Measurements from ENCODE around the gene IL21R.
"Not testable (repeated sequence)": the region's sequence is repeated elsewhere in the genome, so short reads cannot be mapped to it uniquely, and the experiment has no call there.

The IL21R gene

GRCh38 chr16:27431773-27432532 lies 30.0 kb downstream of the IL21R start:
- DNase-seq (ENCODE audit: insufficient read length, low spot score) (peak; percentile 52), FAIRE-seq (no peak)
- no peak for TF ChIP-seq POLR2A (IDR thresholded peaks at IDR 0.05; ENCODE audit: low read depth, low read length)

DNA sequence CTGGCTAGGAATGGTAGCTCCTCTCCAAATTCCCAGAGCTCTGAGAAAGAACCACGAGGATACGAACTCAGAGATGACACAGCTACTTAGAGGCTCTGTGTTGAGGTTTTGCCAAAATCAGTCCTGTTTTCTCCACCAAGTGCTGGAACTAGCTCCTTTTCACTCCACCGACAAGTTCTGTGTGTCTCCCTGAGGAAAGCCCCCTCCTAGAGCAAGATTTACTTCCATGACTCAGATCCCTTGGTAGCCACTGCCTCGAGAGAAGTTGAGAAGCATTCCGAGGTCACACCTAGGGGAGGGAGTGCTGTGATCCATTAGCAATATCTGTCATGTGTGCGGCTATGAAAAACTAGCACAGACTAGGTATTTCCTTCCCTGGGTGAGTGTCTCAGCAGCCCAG lies 30.6 kb downstream of the IL21R start:
- FAIRE-seq (no peak), DNase-seq (ENCODE audit: insufficient read length, low spot score) (peak; percentile 47)
- TF ChIP-seq POLR2A (IDR thresholded peaks at IDR 0.05; ENCODE audit: low read depth, low read length) = no peak

GRCh38 chr16:27433191-27433590 lies 31.2 kb downstream of the IL21R start:
- DNase-seq (ENCODE audit: insufficient read length, low spot score); FAIRE-seq: not testable (repeated sequence)

DNA sequence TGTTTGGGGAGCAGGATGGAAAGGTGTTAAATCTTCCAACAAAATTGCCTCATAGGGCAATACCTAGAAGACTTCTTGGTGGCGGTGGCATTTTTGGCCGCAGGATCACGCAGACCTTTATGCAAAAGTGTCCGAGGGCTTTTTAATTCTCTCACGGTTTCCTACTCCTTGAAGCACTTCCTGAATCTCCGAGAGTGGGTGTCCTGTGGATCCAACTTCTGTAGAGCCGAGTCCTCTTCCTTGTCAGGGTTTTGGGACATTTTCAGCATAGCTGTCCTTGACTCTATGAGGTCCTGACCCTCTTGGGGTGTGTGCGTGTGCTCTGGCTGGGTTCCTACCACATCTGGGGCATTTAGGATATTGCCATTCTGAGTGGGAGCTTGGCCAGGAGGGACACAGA lies 31.7 kb downstream of the IL21R start:
- DNase-seq (ENCODE audit: insufficient read length, low spot score) (no peak), FAIRE-seq (no peak)
- TF ChIP-seq POLR2A (IDR thresholded peaks at IDR 0.05; ENCODE audit: low read depth, low read length) = no peak

GRCh38 chr16:27434141-27435051 lies 32.4 kb downstream of the IL21R start:
- TF ChIP-seq POLR2A (IDR thresholded peaks at IDR 0.05; ENCODE audit: low read depth, low read length) = no peak
- no peak for DNase-seq (ENCODE audit: insufficient read length, low spot score)
- no peak for FAIRE-seq

DNA sequence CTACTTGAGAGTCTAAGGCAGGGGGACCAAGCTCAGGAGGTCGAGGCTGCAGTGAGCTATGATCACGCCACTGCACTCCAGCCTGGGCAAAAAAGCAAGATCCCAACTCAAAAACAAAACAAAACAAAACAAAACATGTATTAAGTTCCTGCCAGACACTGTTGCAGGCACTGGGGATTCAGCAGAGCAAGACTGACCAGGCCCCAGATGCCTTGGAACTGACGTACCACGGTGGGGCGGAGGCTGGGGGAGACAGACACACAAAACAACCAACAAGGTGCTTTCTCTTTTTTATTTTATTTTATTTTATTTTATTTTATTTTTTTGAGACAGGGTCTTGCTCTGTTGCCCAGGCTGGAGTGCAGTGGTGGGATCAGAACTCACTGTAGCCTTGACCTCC lies 33.2 kb downstream of the IL21R start:
- not testable (repeated sequence) for DNase-seq (ENCODE audit: insufficient read length, low spot score); FAIRE-seq

DNA sequence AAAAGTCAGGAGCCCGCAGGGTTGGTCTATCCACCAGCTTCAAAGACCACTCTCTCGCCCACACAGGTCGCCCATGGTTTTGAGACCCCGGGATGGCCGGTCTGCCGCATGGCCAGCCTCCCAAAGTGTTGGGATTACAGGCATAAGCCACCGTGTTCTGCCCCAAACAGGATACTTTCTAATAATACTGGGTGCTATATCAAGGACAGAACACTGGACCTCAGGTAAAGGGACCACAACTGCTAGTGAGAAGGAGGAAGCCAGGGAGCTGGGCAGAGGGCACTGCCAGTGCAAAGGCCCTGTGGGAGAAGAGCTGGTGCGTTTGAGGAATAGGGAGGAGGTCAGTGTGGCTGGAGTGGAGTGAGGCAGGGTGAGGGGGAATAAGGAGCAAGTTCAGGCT lies 34.1 kb downstream of the IL21R start:
- FAIRE-seq (no peak), DNase-seq (ENCODE audit: insufficient read length, low spot score) (no peak)
- no peak for TF ChIP-seq POLR2A (IDR thresholded peaks at IDR 0.05; ENCODE audit: low read depth, low read length)

GRCh38 chr16:27436921-27437650 lies 35.1 kb downstream of the IL21R start:
- TF ChIP-seq POLR2A (IDR thresholded peaks at IDR 0.05; ENCODE audit: low read depth, low read length) = no peak
- no peak for FAIRE-seq
- no peak for DNase-seq (ENCODE audit: insufficient read length, low spot score)

- DNase-seq (ENCODE audit: insufficient read length, low spot score) (no peak), FAIRE-seq (no peak)
- TF ChIP-seq POLR2A (IDR thresholded peaks at IDR 0.05; ENCODE audit: low read depth, low read length) = no peak
These were observed 36.0 kb downstream of the IL21R start for GRCh38 chr16:27437946-27438345.

DNA sequence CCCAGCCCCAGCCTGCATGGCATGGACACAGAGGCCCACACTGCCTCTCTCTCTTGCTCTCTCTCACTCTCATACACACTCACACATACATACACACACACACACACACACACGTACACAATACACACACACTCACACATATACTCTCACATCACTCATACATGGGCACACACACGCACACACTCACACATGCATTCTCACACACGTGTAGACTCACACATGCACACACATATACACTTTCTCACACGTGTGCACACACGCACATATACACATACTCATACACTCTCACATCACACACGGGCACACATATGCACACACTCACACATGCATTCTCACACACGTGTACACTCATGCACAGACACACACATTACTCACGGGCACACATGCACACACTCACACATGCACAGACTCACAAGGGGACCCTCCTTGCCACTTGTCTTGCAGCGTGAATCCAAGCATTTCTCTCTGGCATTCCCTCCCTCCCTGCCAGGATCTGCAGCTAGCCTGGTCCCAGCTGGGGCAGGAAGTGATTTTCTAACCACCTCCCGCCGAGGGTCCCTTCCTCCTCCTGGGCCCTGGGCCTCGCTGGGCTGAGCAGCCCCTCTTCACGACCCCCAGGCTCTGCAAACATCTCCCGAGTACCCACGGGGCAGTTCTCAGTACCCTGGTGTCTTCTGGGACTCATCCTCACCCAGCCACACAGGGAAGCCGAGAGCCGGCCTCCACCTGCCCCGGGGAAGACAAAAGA lies 37.5 kb downstream of the IL21R start:
- TF ChIP-seq POLR2A (IDR thresholded peaks at IDR 0.05; ENCODE audit: low read depth, low read length) = no peak
- no peak for FAIRE-seq

DNA sequence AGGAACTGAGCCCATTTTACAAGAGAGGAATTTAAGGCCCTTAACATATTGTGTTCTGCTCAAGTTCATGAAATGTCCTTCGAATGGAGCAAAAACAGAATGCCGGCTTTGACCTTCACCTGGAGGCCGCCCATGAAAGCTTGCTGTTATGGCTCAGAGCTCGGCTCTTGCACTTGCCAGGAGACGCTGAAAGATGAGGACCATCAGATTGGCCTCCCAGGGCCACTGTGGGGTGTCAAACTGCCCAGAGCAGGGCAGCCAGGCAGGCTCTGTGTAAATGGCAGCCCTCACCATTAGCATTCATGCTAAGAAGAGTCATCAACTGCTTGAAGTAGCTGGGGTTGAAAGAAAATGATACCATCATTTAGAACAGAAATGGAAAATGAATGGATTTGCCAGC lies 39.3 kb downstream of the IL21R start:
- DNase-seq (ENCODE audit: insufficient read length, low spot score) (no peak), FAIRE-seq (no peak)
- TF ChIP-seq POLR2A (IDR thresholded peaks at IDR 0.05; ENCODE audit: low read depth, low read length) = no peak

More for the DNA sequence above, 37.5 kb downstream of the IL21R start:
- DNase-seq (ENCODE audit: insufficient read length, low spot score) = no peak

GRCh38 chr16:27441998-27442397 lies 40.0 kb downstream of the IL21R start:
- FAIRE-seq (no peak), DNase-seq (ENCODE audit: insufficient read length, low spot score) (no peak)
- TF ChIP-seq POLR2A (IDR thresholded peaks at IDR 0.05; ENCODE audit: low read depth, low read length) = no peak

DNA sequence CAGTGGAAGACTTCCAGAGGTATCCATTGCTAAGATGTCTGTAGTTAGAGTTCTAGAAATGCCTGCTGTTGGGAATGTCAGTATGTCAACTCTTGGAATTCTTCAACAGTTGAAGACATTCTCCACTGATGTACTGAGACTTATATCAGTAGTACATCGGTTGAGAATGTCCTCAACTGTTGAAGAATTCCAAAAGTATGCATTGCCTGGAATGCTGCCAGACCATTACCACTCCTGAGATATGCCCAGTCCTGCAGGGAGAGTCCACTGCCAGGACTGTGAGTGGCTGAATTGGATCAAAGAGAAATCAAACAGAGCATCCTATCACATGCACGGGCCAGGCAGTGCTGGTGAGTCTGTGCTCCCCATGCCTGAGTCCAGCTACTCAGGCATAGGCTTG lies 42.0 kb downstream of the IL21R start:
- FAIRE-seq (no peak), DNase-seq (ENCODE audit: insufficient read length, low spot score) (peak; percentile 43)
- no peak for TF ChIP-seq POLR2A (IDR thresholded peaks at IDR 0.05; ENCODE audit: low read depth, low read length)
